Astrocyte of the hippocampus (primary cell): Measurements from ENCODE around the gene ADGRB2.

ENCODE experiments used
- DNase-seq: peaks from one replicate; pipeline ENCODE4 v3.0.0; 2011; ENCODE audit warnings: low read depth, low spot score

The ADGRB2 gene

GRCh38 chr1:31685795-31686194, 78.3 kb downstream of the ADGRB2 start:
- DNase-seq = no peak

DNA sequence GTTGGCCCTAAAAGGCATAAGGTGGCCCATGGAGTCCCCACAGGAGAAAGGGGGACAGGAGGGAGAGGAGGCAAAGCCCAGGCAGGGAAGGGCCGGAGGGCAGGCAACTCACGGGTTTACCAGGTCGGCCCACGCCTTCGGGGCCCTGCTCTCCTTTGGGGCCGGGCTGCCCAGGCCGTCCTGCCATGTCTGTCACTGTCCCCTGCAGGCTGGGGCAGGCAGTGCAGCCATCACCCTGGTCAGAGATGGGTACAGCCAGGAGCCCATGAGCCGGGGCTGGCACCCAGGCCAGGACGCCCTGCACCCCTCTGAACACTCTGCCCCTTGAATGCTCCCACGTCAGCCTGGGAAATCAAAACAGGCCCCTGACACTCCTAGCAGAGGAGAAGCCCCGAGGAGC, 80.1 kb downstream of the ADGRB2 start:
- DNase-seq = no peak

DNA sequence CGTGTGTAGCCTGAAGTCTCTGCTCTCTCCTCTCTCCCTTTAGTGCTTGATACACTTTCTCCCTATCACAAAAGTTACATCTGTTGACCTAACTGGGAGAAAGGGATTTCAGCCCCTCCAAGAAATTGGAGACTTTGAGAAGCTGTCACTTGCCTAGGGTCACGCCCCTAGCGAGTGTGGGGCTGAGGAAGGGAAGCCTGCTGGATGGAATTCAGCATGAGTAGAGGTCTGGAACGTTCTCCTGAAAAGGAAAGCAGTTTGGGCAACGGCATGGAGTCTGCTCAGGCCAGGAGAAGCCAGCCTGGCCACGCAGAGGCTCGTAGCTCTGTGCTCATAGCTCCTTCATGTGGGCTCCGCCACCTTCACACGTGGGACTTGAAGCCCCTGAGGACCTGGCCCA, 82.7 kb downstream of the ADGRB2 start:
- DNase-seq = no peak

DNA sequence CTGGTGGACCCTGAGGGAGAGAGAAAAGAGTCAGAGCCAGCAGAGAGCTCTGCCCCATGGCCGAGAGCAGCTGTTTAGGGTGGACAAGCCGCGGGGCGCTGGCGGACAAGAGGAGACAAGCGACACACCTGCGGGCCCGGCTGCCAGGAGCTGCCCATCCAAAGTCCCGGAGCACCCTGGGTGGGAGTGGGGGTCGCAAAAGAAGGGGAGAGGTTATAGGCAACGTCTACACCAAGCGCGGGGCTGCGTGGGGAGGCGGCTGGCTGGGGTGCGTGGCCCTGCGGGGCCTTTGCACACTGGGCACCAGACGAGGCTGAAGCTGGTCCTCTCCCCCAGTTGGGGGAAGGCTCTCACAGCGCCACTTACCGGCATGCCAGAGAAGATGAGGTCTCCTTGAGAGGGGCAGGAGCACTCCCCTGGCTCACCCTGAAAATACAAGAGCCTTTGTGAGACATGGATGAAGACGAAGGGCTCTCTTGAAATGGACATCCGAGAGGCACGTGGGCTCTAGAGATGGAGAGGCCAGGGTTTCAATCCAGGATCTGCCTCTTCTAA, 84.4 kb downstream of the ADGRB2 start:
- no peak for DNase-seq

DNA sequence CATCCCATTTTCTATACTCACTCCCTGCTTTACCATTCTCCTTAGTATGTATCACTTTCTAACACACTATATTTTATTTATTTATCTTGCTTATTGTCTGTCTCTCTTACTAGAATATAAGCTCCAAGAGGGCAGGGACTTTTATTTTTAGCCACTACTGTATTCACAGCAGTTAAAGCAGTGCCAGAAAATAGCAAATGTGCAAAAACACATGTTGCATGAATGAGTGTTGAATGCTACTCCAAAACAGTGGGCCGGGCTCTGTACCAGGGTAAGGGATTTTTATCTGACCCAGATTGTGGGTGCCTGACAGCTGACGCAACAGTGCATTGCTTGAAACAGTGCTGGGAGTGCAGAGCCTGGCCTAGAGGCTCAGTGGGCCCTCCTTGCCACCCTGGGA, 85.0 kb downstream of the ADGRB2 start:
- no peak for DNase-seq

GRCh38 chr1:31678681-31679080, 85.5 kb downstream of the ADGRB2 start:
- DNase-seq = no peak

GRCh38 chr1:31677949-31678348, 86.2 kb downstream of the ADGRB2 start:
- no peak for DNase-seq

GRCh38 chr1:31677401-31677800, 86.7 kb downstream of the ADGRB2 start:
- DNase-seq = no peak
